GM12878 (cell line): Measurements from ENCODE around the gene RAB30. TPM values are rescaled to one million over a fixed set of nuclear protein-coding genes. Genes with fewer than 3 reads are reported as not detected.

Experiments
- ATAC-seq: fragments of 200-7000 bp; cut with Tn5 transposase; 3 replicates; pipeline ENCODE4 v1.9.1; 2020; ENCODE audit warnings: mild to moderate bottlenecking, moderate library complexity
- BruUV-seq: library from RNA; stranded (reverse); fragments of 400-500 nt; replicated peaks from 2 replicates; lab custom pipeline; 2021; lab: Mats Ljungman, UMichigan
- CTCF ChIA-PET: fragments of 300-600 bp; sonication (Branson Sonifier 250); formaldehyde crosslinking; extraction: SDS; loops from one replicate; lab custom pipeline; 2021; ENCODE audit warnings: inconsistent platforms; lab: Yijun Ruan, JAX
- POLR2A ChIA-PET: fragments of 350-600 bp; formaldehyde crosslinking; extraction: SDS; loops from one replicate; lab custom pipeline; 2021; ENCODE audit warnings: inconsistent platforms; lab: Charles Lee
- RAD21 ChIA-PET: fragments of 300-600 bp; sonication (Branson Sonifier 250); formaldehyde crosslinking; loops from one replicate; lab custom pipeline; 2023; ENCODE audit warnings: antibody characterized with exemption; ENCODE audit not compliant: unreplicated experiment; lab: Charles Lee
- SMC1A ChIA-PET: fragments of 300-600 bp; sonication (Branson Sonifier 250); formaldehyde crosslinking; loops from one replicate; lab custom pipeline; 2023; ENCODE audit not compliant: unreplicated experiment, uncharacterized antibody; lab: Charles Lee
- DNase-seq: peaks from one replicate; pipeline ENCODE4 v3.0.0-alpha.2; 2011; ENCODE audit warnings: low read depth, low spot score
- FAIRE-seq: peaks from 3 replicates; lab custom pipeline; 2011; peaks lifted over from hg19 to GRCh38; lab: Jason Lieb, UNC
- H2AFZ ChIP-seq: 2 replicates; pipeline ENCODE4 v1.6.0; 2011; ENCODE audit warnings: low read depth, low read length, control low read depth; ENCODE audit not compliant: control insufficient read depth
- H3K27ac ChIP-seq: 2 replicates; pipeline ENCODE4 v1.5.1; 2011; ENCODE audit warnings: control low read depth; ENCODE audit not compliant: control insufficient read depth, insufficient read depth
- H3K27me3 ChIP-seq, 2 experiments: replicated peaks in 1 of 2; 2 replicates each; pipeline versions ENCODE4 v1.6.0 to v1.6.1; 2011; ENCODE audit warnings: low read length in 1 of 2; ENCODE audit not compliant: control insufficient read depth in 2 of 2, insufficient read depth in 2 of 2
- H3K36me3 ChIP-seq, 2 experiments: 2 replicates each; pipeline ENCODE4 v1.5.1; 2011; ENCODE audit warnings: low read length in 1 of 2; ENCODE audit not compliant: control insufficient read depth in 2 of 2, insufficient read depth in 2 of 2
- H3K4me1 ChIP-seq: 2 replicates; pipeline ENCODE4 v1.6.1; 2011; ENCODE audit warnings: mild to moderate bottlenecking, low read length, moderate library complexity, mixed read lengths; ENCODE audit not compliant: control insufficient read depth, insufficient read depth
- H3K4me2 ChIP-seq: 2 replicates; pipeline ENCODE4 v1.6.0; 2011; ENCODE audit warnings: control low read depth; ENCODE audit not compliant: control insufficient read depth, insufficient read depth
- H3K4me3 ChIP-seq: fragments of 200-600 bp; sonication (generic); 2 replicates; pipeline ENCODE4 v1.5.1; 2016
- H3K79me2 ChIP-seq: 2 replicates; pipeline ENCODE4 v1.6.0; 2011; ENCODE audit warnings: low read length; ENCODE audit not compliant: control insufficient read depth, insufficient read depth
- H3K9ac ChIP-seq: 2 replicates; pipeline ENCODE4 v1.8.0; 2011; ENCODE audit warnings: low read length, control low read depth, mixed read lengths; ENCODE audit not compliant: control insufficient read depth, insufficient read depth
- H3K9me3 ChIP-seq: replicated peaks from 3 replicates; pipeline ENCODE4 v1.5.1; 2011; ENCODE audit warnings: mild to moderate bottlenecking, low read length; ENCODE audit not compliant: control insufficient read depth, insufficient read depth
- H4K20me1 ChIP-seq: 2 replicates; pipeline ENCODE4 v1.6.0; 2011; ENCODE audit not compliant: control insufficient read depth, insufficient read depth
- ASH2L ChIP-seq: fragments of 300-600, 200-600 bp; sonication (generic); IDR thresholded peaks from 2 replicates; pipeline ENCODE4 v1.6.1; 2017; ENCODE audit warnings: low read depth, mild to moderate bottlenecking, borderline replicate concordance
- BCL3 ChIP-seq: IDR thresholded peaks from 2 replicates; pipeline ENCODE4 v1.6.1; 2011; ENCODE audit warnings: borderline replicate concordance, low read depth, mild to moderate bottlenecking, moderate library complexity, low read length; ENCODE audit not compliant: insufficient read depth, poor library complexity, severe bottlenecking
- BCLAF1 ChIP-seq: fragments of 450-650 bp; IDR thresholded peaks from 2 replicates; pipeline ENCODE4 v1.6.1; 2017; ENCODE audit warnings: antibody characterized with exemption, mild to moderate bottlenecking, moderate library complexity
- BHLHE40 ChIP-seq, 2 experiments: fragments of 450-650 bp in 1 of 2; IDR thresholded peaks; 2 replicates each; pipeline ENCODE4 v1.6.1; 2011 to 2017; ENCODE audit warnings: low read depth in 2 of 2, borderline replicate concordance in 1 of 2, improper control_type of control experiment in 1 of 2, low read length in 1 of 2, mild to moderate bottlenecking in 1 of 2
- CBX3 ChIP-seq: fragments of 200-600 bp; sonication (generic); IDR thresholded peaks from 2 replicates; pipeline ENCODE4 v1.6.1; 2016; ENCODE audit warnings: low read depth, borderline replicate concordance
- PAX8 ChIP-seq: fragments of 450-650 bp; IDR thresholded peaks from 2 replicates; pipeline ENCODE4 v1.6.1; 2017; ENCODE audit warnings: mild to moderate bottlenecking, moderate library complexity
- POLR2AphosphoS2 ChIP-seq: IDR thresholded peaks from 2 replicates; pipeline ENCODE4 v1.6.1; 2011; ENCODE audit warnings: low read depth, mild to moderate bottlenecking, low read length, improper control_type of control experiment, moderate library complexity
- SMC3 ChIP-seq: IDR thresholded peaks from 2 replicates; pipeline ENCODE4 v1.6.1; 2011; ENCODE audit warnings: low read length, improper control_type of control experiment, borderline replicate concordance
- TCF12 ChIP-seq: IDR thresholded peaks from 2 replicates; pipeline ENCODE4 v1.6.1; 2011; ENCODE audit warnings: low read depth, mild to moderate bottlenecking, low read length
- ZZZ3 ChIP-seq: IDR thresholded peaks from 2 replicates; pipeline ENCODE4 v1.6.1; 2011; ENCODE audit warnings: low read depth; ENCODE audit not compliant: control insufficient read depth, insufficient read length
- WGBS: methylation state at CpG from one replicate; pipeline ENCODE4 v1.1.6; 2016; ENCODE audit warnings: low lambda C conversion rate; ENCODE audit not compliant: insufficient replicate concordance, insufficient coverage; ENCODE audit errors: missing lambda C conversion rate; 5-methylcytosine and 5-hydroxymethylcytosine counted together
- in situ Hi-C: fragments of 300-500 bp; cut with MboI; formaldehyde crosslinking; loops from 9 replicates; pipeline ENCODE4 v1.14.3; 2018; ENCODE audit warnings: mixed read lengths
- intact Hi-C: fragments of 100-400 bp; cut with micrococcal nuclease; formaldehyde crosslinking; loops from one replicate; pipeline ENCODE4 v1.14.2; 2022; ENCODE audit not compliant: unreplicated experiment
- polyA plus RNA-seq, 11 experiments: library from polyadenylated mRNA; depleted of rRNA in 4 of 11; unstranded in 6 of 11; stranded (reverse) in 5 of 11; fragments of >200 nt; fragmentation: Nextera tagmentation in 4 of 11; fragmentation: Illumina TruSeq in 1 of 11; extraction: Ambion mirVana in 4 of 11; extraction: Trizol in 1 of 11; gene quantifications; 1 replicate in 1 of 11; 2 replicates in 10 of 11; pipeline versions ENCODE4 v1.2.1 to v1.2.3, GENCODE V29; 2011 to 2016; ENCODE audit warnings: inconsistent platforms in 2 of 11, missing spikeins in 2 of 11, low read depth in 1 of 11
- total RNA-seq, 4 experiments: library from RNA; depleted of rRNA in 3 of 4; stranded (reverse); fragments of >200 nt in 3 of 4; fragmentation: Illumina TruSeq in 1 of 4; extraction: Trizol in 1 of 4; gene quantifications; 2 replicates each; pipeline versions ENCODE4 v1.2.1 to v1.2.3, GENCODE V29; 2013 to 2021

RAB30 gene
- total and polyA plus RNA-seq, 10 of the 15 experiments (the other 5 are each of a cell fraction or from before 2014, with no cell fraction given): 9.8 to 26.7 (median 19.2) TPM

- TF ChIP-seq BCL3: peak; percentile 45
Measured at GRCh38 chr11:82996966-82997606, 74.6 kb downstream of the RAB30 start (continued).

GRCh38 chr11:82995754-82996398, 75.8 kb downstream of the RAB30 start:
- H3K9me3 ChIP-seq: no peaks in the 10 kb centered on the region
- intact Hi-C loops: loop anchor here (1.0 to 2.0 kb wide), 2 partner anchors 70 to 161 kb away; partner anchors contain the start of gene PCF11
- H3K4me1 ChIP-seq: peaks cover 46% of the 10 kb centered on the region
- SMC1A ChIA-PET: interaction anchor here (0.6 to 8.3 kb wide), 41 partner anchors 9 to 197 kb away, joined by 3 to 138 read pairs (median 6); partner anchors contain the start of genes ANKRD42, DDIAS and RAB30
- no TSS peak for BruUV-seq
- no peak overlapping the region; the same call in 1 of the 2 replicates for H3K4me3 ChIP-seq
- CTCF ChIA-PET: interaction anchor here (0.8 to 4.5 kb wide), 15 partner anchors 11 to 254 kb away, joined by 3 to 35 read pairs (median 5); partner anchors contain the start of gene DDIAS
- no peak overlapping the region for H2AFZ ChIP-seq
- RAD21 ChIA-PET: interaction anchor here (0.6 to 8.0 kb wide), 25 partner anchors 9 to 176 kb away, joined by 3 to 96 read pairs (median 6); partner anchors contain the start of genes DDIAS, PRCP and RAB30
- peak overlapping the region; percentile 67 for H3K27ac ChIP-seq
- no peak overlapping the region for H3K9ac ChIP-seq
- no peak for FAIRE-seq
- peak; percentile 60 for ATAC-seq
- in situ Hi-C loops: no loop called here
- H4K20me1 ChIP-seq: no peaks in the 10 kb centered on the region
- H3K27me3 ChIP-seq: no peaks in the 10 kb centered on the region
- peak overlapping the region; percentile 72 for H3K4me2 ChIP-seq
- no peak for DNase-seq
- 33% methylated on average over 4 of the region's 4 CpGs for WGBS
- H3K36me3 ChIP-seq: peaks cover 4 to 11% of the 10 kb centered on the region in 2 experiments; a peak in 3 of 4 replicates
- POLR2A ChIA-PET: interaction anchor here (0.6 to 12.1 kb wide), 15 partner anchors 11 to 436 kb away, joined by 3 to 142 read pairs (median 3); partner anchors contain the start of genes CCDC90B, DDIAS and RAB30
- H3K79me2 ChIP-seq: peaks cover 5% of the 10 kb centered on the region
- TF ChIP-seq ASH2L (no peak), TCF12 (no peak), BCLAF1 (no peak), CBX3 (no peak), POLR2AphosphoS2 (no peak), PAX8 (no peak), SMC3 (no peak), ZZZ3 (no peak), BHLHE40 (IDR thresholded peaks at IDR 0.05; ENCODE audit: borderline replicate concordance in 1 of 2, low read depth in 2 of 2, low read length in 1 of 2) (no peak)
